ENCODE results near the gene RBM20.
"Not testable (repeated sequence)": the region's sequence is repeated elsewhere in the genome, so short reads cannot be mapped to it uniquely, and the experiment has no call there.

RBM20 gene

GRCh38 chr10:110616493-110617033 lies 27.6 kb upstream of the RBM20 start:
- Mint-ChIP-seq H3K4me3 (no peak overlapping the region), H3K36me3 (no peaks in the 10 kb centered on the region), H3K27me3 (no peaks in the 10 kb centered on the region), H3K27ac (no peak overlapping the region), H3K4me1 (peaks cover 6% of the 10 kb centered on the region), H3K9me3 (no peaks in the 10 kb centered on the region)
- no peak for ATAC-seq (ENCODE audit: low read depth)
- DNase-seq (ENCODE audit: low spot score in 2 of 2), result no peak

- H3K27ac Mint-ChIP-seq, result no peak overlapping the region
- no peak for ATAC-seq (ENCODE audit: low read depth)
- no peak for DNase-seq (ENCODE audit: low spot score in 2 of 2)
- H3K4me3 Mint-ChIP-seq, result no peak overlapping the region
- no peaks in the 10 kb centered on the region for H3K36me3 Mint-ChIP-seq
- peaks cover 4% of the 10 kb centered on the region for H3K4me1 Mint-ChIP-seq
- no peaks in the 10 kb centered on the region for H3K27me3 Mint-ChIP-seq
- no peaks in the 10 kb centered on the region for H3K9me3 Mint-ChIP-seq
Observed at GRCh38 chr10:110617425-110618229, 26.5 kb upstream of the RBM20 start.

GRCh38 chr10:110618230-110618610 lies 25.9 kb upstream of the RBM20 start:
- Mint-ChIP-seq H3K36me3 (no peaks in the 10 kb centered on the region), H3K4me1 (peaks cover 4% of the 10 kb centered on the region), H3K4me3 (no peak overlapping the region), H3K27me3 (no peaks in the 10 kb centered on the region), H3K27ac (no peak overlapping the region), H3K9me3 (no peaks in the 10 kb centered on the region)
- DNase-seq (ENCODE audit: low spot score in 2 of 2) (no peak), ATAC-seq (ENCODE audit: low read depth) (no peak)

- no peak for ATAC-seq (ENCODE audit: low read depth)
- no peak overlapping the region for H3K27ac Mint-ChIP-seq
- no peaks in the 10 kb centered on the region for H3K27me3 Mint-ChIP-seq
- H3K9me3 Mint-ChIP-seq, result no peaks in the 10 kb centered on the region
- no peaks in the 10 kb centered on the region for H3K36me3 Mint-ChIP-seq
- no peak overlapping the region for H3K4me3 Mint-ChIP-seq
- no peak for DNase-seq (ENCODE audit: low spot score in 2 of 2)
- peaks cover 2% of the 10 kb centered on the region for H3K4me1 Mint-ChIP-seq
Observed at GRCh38 chr10:110619514-110620397, 24.4 kb upstream of the RBM20 start.

GRCh38 chr10:110620398-110620719 lies 23.8 kb upstream of the RBM20 start:
- H3K27me3 Mint-ChIP-seq, result peaks cover under 1% of the 10 kb centered on the region
- no peaks in the 10 kb centered on the region for H3K36me3 Mint-ChIP-seq
- no peak overlapping the region for H3K27ac Mint-ChIP-seq
- H3K9me3 Mint-ChIP-seq, result no peaks in the 10 kb centered on the region
- DNase-seq (ENCODE audit: low spot score in 2 of 2) (no peak), ATAC-seq (ENCODE audit: low read depth) (no peak)
- H3K4me1 Mint-ChIP-seq, result peaks cover 2% of the 10 kb centered on the region
- no peak overlapping the region for H3K4me3 Mint-ChIP-seq

GRCh38 chr10:110623316-110623715 lies 20.8 kb upstream of the RBM20 start:
- not testable (repeated sequence) for H3K27ac Mint-ChIP-seq; H3K27me3 Mint-ChIP-seq; H3K36me3 Mint-ChIP-seq; H3K9me3 Mint-ChIP-seq; H3K4me1 Mint-ChIP-seq; H3K4me3 Mint-ChIP-seq; ATAC-seq (ENCODE audit: low read depth); DNase-seq (ENCODE audit: low spot score in 2 of 2)

- H3K4me3 Mint-ChIP-seq, result no peak overlapping the region
- H3K36me3 Mint-ChIP-seq, result peaks cover 4% of the 10 kb centered on the region
- no peaks in the 10 kb centered on the region for H3K4me1 Mint-ChIP-seq
- H3K9me3 Mint-ChIP-seq, result peaks cover 5% of the 10 kb centered on the region
- ATAC-seq (ENCODE audit: low read depth) (no peak), DNase-seq (ENCODE audit: low spot score in 2 of 2) (no peak)
- H3K27ac Mint-ChIP-seq, result no peak overlapping the region
- peaks cover 6% of the 10 kb centered on the region for H3K27me3 Mint-ChIP-seq
Observed at GRCh38 chr10:110625356-110625894, 18.7 kb upstream of the RBM20 start.

GRCh38 chr10:110625951-110626855 lies 17.9 kb upstream of the RBM20 start:
- H3K27ac Mint-ChIP-seq, result no peak overlapping the region
- ATAC-seq (ENCODE audit: low read depth) (no peak), DNase-seq (ENCODE audit: low spot score in 2 of 2) (no peak)
- H3K4me1 Mint-ChIP-seq, result no peaks in the 10 kb centered on the region
- no peak overlapping the region for H3K4me3 Mint-ChIP-seq
- peaks cover 4% of the 10 kb centered on the region for H3K36me3 Mint-ChIP-seq
- H3K27me3 Mint-ChIP-seq, result peaks cover 6% of the 10 kb centered on the region
- H3K9me3 Mint-ChIP-seq, result peaks cover 5% of the 10 kb centered on the region

- no peak for ATAC-seq (ENCODE audit: low read depth)
- Mint-ChIP-seq H3K27me3 (peaks cover 6% of the 10 kb centered on the region), H3K4me3 (no peak overlapping the region), H3K27ac (no peak overlapping the region), H3K4me1 (no peaks in the 10 kb centered on the region), H3K9me3 (peaks cover 5% of the 10 kb centered on the region), H3K36me3 (peaks cover 4% of the 10 kb centered on the region)
- no peak for DNase-seq (ENCODE audit: low spot score in 2 of 2)
Observed at GRCh38 chr10:110628161-110628560, 16.0 kb upstream of the RBM20 start.

- Mint-ChIP-seq H3K9me3 (peaks cover 5% of the 10 kb centered on the region), H3K27ac (no peak overlapping the region), H3K4me1 (no peaks in the 10 kb centered on the region), H3K4me3 (no peak overlapping the region), H3K36me3 (peaks cover 4% of the 10 kb centered on the region), H3K27me3 (peaks cover 7% of the 10 kb centered on the region)
- ATAC-seq (ENCODE audit: low read depth), result no peak
- no peak for DNase-seq (ENCODE audit: low spot score in 2 of 2)
Observed at GRCh38 chr10:110629680-110630191, 14.4 kb upstream of the RBM20 start.

GRCh38 chr10:110631934-110632333 lies 12.2 kb upstream of the RBM20 start:
- DNase-seq (ENCODE audit: low spot score in 2 of 2), result no peak
- H3K9me3 Mint-ChIP-seq, result peaks cover 5% of the 10 kb centered on the region
- no peaks in the 10 kb centered on the region for H3K4me1 Mint-ChIP-seq
- H3K4me3 Mint-ChIP-seq, result no peak overlapping the region
- H3K27ac Mint-ChIP-seq, result no peak overlapping the region
- peaks cover 4% of the 10 kb centered on the region for H3K36me3 Mint-ChIP-seq
- ATAC-seq (ENCODE audit: low read depth), result no peak
- H3K27me3 Mint-ChIP-seq, result peaks cover 3% of the 10 kb centered on the region

- no peaks in the 10 kb centered on the region for H3K4me1 Mint-ChIP-seq
- H3K4me3 Mint-ChIP-seq, result no peak overlapping the region
- peaks cover 4% of the 10 kb centered on the region for H3K36me3 Mint-ChIP-seq
- DNase-seq (ENCODE audit: low spot score in 2 of 2) (no peak), ATAC-seq (ENCODE audit: low read depth) (no peak)
- H3K27me3 Mint-ChIP-seq, result peaks cover 4% of the 10 kb centered on the region
- H3K27ac Mint-ChIP-seq, result no peak overlapping the region
- peaks cover 5% of the 10 kb centered on the region for H3K9me3 Mint-ChIP-seq
Observed at GRCh38 chr10:110632591-110633215, 11.4 kb upstream of the RBM20 start.
